GM12801 (cell line): ENCODE results near the gene MAN1C1.

Experiments
- TF ChIP-seq, protein P1 (sequence below): IDR thresholded peaks from one replicate; pipeline ENCODE4 v1.5.1; 2011; ENCODE audit warnings: control low read depth; ENCODE audit not compliant: insufficient read length; ENCODE audit errors: extremely low read depth

MAN1C1 gene

DNA sequence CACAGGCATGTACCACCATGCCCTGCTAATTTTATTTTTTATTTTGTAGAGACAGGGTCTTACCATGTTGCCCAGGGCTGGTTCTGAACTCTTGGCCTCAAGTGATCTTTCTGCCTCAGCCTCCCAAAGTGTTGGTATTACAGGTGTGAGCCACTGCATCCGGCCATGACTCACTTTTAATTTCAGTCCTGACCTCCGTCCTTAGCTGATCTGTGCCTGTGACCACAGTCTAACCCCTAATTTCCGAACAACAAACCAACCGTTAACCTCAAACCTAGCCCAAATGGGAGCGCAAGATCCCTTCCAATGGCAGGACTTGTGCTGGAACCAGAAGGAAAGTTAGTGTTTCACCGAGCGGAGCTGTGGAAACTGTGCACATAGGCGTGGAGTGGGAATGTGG, 29.3 kb upstream of the MAN1C1 start:
- TF ChIP-seq, protein P1, sequence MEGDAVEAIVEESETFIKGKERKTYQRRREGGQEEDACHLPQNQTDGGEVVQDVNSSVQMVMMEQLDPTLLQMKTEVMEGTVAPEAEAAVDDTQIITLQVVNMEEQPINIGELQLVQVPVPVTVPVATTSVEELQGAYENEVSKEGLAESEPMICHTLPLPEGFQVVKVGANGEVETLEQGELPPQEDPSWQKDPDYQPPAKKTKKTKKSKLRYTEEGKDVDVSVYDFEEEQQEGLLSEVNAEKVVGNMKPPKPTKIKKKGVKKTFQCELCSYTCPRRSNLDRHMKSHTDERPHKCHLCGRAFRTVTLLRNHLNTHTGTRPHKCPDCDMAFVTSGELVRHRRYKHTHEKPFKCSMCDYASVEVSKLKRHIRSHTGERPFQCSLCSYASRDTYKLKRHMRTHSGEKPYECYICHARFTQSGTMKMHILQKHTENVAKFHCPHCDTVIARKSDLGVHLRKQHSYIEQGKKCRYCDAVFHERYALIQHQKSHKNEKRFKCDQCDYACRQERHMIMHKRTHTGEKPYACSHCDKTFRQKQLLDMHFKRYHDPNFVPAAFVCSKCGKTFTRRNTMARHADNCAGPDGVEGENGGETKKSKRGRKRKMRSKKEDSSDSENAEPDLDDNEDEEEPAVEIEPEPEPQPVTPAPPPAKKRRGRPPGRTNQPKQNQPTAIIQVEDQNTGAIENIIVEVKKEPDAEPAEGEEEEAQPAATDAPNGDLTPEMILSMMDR, result no peak

DNA sequence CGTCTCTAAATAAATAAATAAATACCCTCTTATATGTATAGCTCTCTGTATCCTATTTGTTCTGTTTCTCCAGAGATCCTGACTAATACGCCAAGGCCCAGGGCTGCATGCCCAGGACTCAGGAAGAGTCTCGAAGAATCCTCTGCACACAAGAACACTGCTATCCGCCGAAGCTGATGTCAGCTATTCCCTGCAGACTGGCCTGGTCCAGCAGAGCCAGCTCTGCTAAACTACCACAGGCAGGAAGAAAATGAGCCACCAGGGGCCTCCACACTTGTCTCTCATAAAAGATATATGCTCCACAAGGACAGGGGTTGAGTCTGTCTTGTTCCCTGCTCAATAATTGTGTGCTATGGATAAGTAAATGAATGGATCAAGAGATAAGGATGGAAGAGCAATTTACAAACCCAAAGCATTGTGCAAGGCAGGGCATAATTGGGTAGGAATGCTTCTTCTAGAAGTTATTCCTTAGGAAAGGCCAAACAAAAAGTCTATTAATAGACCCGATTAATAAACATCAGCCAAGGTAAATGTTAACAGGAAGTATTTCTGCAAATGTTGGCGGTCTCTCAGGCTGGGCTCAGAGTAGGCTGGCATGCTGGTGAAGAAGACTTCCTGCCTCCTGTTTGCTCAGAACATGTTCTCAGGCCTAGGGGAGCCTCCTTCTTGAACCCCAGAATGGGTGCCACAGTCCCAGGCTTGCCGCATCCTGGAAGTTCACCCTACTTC, 26.3 kb upstream of the MAN1C1 start:
- TF ChIP-seq, protein P1, result no peak

DNA sequence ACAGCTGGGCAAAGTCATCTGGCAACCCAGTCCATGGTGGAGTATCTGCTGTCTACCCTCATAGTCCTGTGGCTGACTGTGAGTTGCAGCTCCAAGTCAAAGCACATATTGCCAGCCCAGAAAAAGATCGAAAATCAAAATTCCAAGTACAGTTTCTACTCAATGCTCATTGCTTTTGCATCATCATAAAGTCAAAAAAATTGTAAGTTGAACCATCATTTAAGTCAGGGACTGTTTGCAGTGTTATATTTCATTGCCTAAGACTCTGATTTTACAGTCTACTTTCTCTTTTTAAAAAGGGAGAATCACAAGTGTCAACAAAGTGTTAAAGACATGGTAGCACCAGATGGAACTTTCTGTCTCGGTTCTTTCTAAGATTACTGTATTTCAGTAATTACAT, 22.7 kb upstream of the MAN1C1 start:
- TF ChIP-seq, protein P1, result no peak

DNA sequence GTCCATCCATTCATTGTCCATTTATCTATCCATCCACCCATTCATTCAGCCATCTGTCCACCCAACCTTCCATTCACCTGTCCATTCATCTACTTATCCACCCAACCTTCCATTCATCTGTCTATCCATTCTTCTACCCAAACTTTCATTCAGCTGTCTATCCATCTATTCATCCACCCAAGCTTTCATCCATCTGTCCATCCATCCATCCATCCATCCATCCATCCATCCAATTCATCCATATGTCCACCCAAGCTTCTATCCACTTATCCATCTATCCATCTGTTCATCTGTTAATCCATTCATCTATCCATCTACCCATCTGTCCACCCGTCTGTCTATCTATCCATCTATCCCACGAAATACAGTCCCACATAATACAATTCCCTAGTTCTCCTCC, 21.6 kb upstream of the MAN1C1 start:
- TF ChIP-seq, protein P1, result no peak

DNA sequence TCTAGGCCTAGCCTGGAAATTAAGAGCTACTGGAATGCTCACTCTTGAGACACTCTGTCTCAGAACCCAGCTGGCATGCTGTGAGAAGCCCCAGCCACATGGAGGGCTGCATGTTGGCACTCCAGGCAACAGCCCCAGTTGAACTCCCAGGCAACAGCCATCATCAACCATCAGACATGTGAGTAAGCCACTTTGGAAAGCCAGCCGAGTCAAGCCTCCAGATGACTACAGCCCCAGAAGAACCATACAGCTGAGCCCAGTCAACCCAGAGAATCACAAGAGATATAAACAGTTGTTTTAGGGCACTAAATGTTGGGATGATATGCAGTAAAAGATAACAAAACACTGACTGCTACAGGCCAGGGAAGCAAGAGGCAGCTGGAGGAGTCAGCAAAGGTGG, 17.7 kb upstream of the MAN1C1 start:
- TF ChIP-seq, protein P1, result no peak

DNA sequence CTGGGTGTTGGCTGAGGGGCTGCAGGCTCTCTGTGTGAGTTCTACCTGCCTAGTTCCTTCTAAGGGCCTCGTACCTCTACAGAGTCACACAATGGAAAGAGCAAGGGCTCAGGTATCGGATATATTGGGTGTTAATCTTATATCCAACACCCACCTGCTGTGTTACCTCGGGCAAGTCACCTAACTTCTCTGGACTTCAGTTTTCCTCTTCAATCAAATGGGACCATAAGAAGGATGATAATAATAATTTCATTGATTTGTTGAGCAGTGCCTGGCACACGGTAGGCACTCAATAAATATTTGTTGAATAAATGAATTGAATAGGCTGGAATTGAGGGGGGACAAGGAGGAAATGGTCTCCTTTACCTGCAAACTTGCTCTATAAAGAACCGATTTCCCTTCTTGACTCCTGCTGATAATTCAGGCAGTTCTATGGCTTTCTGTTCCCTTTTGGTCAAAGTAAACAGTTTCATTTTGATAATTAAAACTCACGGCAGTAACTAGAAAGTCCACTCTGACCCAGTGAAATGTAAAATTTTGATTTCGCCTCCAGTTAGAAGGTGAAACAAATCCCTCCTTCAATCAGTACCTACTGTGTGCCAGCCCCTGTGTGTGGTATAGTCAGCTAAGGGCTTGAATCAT, 16.5 kb upstream of the MAN1C1 start:
- TF ChIP-seq, protein P1, result no peak

DNA sequence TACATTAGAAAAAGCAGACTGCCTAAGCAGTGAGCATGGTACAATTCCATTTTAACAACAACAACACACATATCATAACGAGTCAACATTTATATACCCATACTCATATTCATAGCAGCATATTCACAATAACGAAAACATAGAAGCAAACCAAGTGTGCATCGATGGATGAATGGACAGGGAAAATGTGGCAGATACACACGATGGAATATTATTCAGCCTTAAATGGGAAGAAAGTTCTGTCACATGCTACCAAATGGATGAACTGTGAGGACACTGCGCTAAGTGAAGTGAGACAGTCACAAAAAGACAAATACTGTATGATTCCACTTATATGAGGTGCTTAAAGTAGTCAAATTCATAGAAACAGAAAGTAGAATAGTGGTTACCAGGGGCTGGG, 9.5 kb upstream of the MAN1C1 start:
- TF ChIP-seq, protein P1, result no peak
